ENCODE data around the gene PPIP5K2.
A peak's percentile ranks its signal among the peaks of the same experiment; 100 is the strongest.

PPIP5K2 gene

GRCh38 chr5:103254921-103255320 is 134.8 kb downstream of the PPIP5K2 start:
- no peak for DNase-seq

- no peak for DNase-seq
Observed at GRCh38 chr5:103255691-103256090, 135.6 kb downstream of the PPIP5K2 start.

GRCh38 chr5:103256178-103256577 is 136.1 kb downstream of the PPIP5K2 start:
- no peak for DNase-seq

GRCh38 chr5:103258368-103258956 is 138.4 kb downstream of the PPIP5K2 start, which contains the start of gene MACIR:
Gene MACIR, plus strand, starts transcription at chr5:103258763. Its CDS starts 17,157 bp downstream, at chr5:103275920.
- DNase-seq, result peak; percentile 89

- peak; percentile 50 for DNase-seq
Observed at GRCh38 chr5:103258957-103259704, 139.0 kb downstream of the PPIP5K2 start.

- no peak for DNase-seq
Observed at GRCh38 chr5:103259705-103260355, 139.7 kb downstream of the PPIP5K2 start.

- DNase-seq, result no peak
Observed at GRCh38 chr5:103260951-103261350, 140.8 kb downstream of the PPIP5K2 start.

Data from activated gamma-delta T cell (primary cell).